ENCODE results near the gene TRPM3.

DNA sequence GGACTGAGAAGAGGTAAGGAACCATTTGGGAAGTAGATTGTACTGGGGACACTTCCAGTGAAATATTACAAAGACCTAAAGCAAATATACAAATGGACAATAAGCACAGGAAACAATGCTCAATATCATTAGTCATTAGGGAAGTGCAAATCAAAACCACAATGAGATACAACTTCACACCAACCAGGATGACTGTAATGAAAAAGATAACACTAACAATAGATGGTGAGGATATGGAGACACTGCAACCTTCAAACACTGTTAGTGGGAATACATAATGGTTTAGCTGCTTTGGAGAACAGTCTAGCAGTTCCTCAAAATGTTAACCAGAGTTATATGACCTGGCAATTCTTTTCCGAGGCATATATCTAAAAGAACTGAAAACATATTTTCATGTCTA is 149.7 kb downstream of the TRPM3 start:
- TF ChIP-seq, protein P1, sequence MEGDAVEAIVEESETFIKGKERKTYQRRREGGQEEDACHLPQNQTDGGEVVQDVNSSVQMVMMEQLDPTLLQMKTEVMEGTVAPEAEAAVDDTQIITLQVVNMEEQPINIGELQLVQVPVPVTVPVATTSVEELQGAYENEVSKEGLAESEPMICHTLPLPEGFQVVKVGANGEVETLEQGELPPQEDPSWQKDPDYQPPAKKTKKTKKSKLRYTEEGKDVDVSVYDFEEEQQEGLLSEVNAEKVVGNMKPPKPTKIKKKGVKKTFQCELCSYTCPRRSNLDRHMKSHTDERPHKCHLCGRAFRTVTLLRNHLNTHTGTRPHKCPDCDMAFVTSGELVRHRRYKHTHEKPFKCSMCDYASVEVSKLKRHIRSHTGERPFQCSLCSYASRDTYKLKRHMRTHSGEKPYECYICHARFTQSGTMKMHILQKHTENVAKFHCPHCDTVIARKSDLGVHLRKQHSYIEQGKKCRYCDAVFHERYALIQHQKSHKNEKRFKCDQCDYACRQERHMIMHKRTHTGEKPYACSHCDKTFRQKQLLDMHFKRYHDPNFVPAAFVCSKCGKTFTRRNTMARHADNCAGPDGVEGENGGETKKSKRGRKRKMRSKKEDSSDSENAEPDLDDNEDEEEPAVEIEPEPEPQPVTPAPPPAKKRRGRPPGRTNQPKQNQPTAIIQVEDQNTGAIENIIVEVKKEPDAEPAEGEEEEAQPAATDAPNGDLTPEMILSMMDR (conservative IDR thresholded peaks at IDR 0.05; ENCODE audit: low read depth, low read length): no peak
- TF ChIP-seq EZH2phosphoT487 (IDR thresholded peaks at IDR 0.05; ENCODE audit: borderline replicate concordance, low read length) (no peak), EZH2 (IDR thresholded peaks at IDR 0.05; ENCODE audit: low read length, unreplicated experiment) (no peak)

Data from PC-3 (cell line).